ENCODE results near the gene TREX2. TPM values are rescaled to one million over a fixed set of nuclear protein-coding genes. Genes with fewer than 3 reads are reported as not detected.

Gene TREX2
- total RNA-seq, 1 experiment from 2014 or later = 1.1 TPM

GRCh38 chrX:153447581-153447960 lies 1.7 kb upstream of the TREX2 start:
- no peaks in the 10 kb centered on the region for H3K79me1 ChIP-seq (ENCODE audit: insufficient read depth, low read depth, low read length, poor library complexity, severe bottlenecking)
- peaks cover 1% of the 10 kb centered on the region; the same call in 1 of the 2 replicates for H3K27me3 Mint-ChIP-seq (ENCODE audit: low read depth)
- H2AK5ac ChIP-seq (ENCODE audit: insufficient read length, low read length) = no peak overlapping the region
- H2AFZ ChIP-seq (ENCODE audit: low read length) = no peak overlapping the region
- no peak overlapping the region for H4K8ac ChIP-seq (replicated peaks; ENCODE audit: insufficient read length, low read depth, low read length)
- no peak overlapping the region for H3T11ph ChIP-seq (ENCODE audit: low read length)
- H3K23me2 ChIP-seq (ENCODE audit: insufficient read length, low read depth, low read length, poor library complexity, severe bottlenecking) = no peaks in the 10 kb centered on the region
- H2BK5ac ChIP-seq (ENCODE audit: insufficient read length, low read length) = no peak overlapping the region
- no peak overlapping the region for H3K9ac ChIP-seq (ENCODE audit: extremely low read depth, insufficient read length, low read length)
- peaks cover 22% of the 10 kb centered on the region for H3K9me3 ChIP-seq (ENCODE audit: control insufficient read depth, low read depth, low read length)
- peaks cover 52 to 69% of the 10 kb centered on the region in 2 experiments for H3K9me3 Mint-ChIP-seq
- WGBS (ENCODE audit: extremely low coverage, insufficient read length, low lambda C conversion rate) = no CpG with 5 or more reads among the region's 8 CpGs
- H2BK120ac ChIP-seq (ENCODE audit: low read depth, low read length, poor library complexity, severe bottlenecking) = no peak overlapping the region
- H2BK12ac ChIP-seq (ENCODE audit: insufficient read length, low read depth, low read length) = no peak overlapping the region
- no peaks in the 10 kb centered on the region for H4K20me1 ChIP-seq (ENCODE audit: control insufficient read depth, insufficient read depth, insufficient read length)
- H3K36me3 Mint-ChIP-seq (ENCODE audit: insufficient read depth in 1 of 3, low read depth in 3 of 3) = peaks cover 10 to 18% (median 18%) of the 10 kb centered on the region in 3 experiments; a peak in 5 of 7 replicates
- no peak overlapping the region for H3K4me2 ChIP-seq (ENCODE audit: insufficient read depth, insufficient read length, low read length)
- H3K4me3 Mint-ChIP-seq = no peak overlapping the region
- TF ChIP-seq CTCF (conservative IDR thresholded peaks at IDR 0.05) = no peak
- peak overlapping the region in 1 of 3 experiments; percentile 55; a peak in 1 of 7 replicates for H3K27ac Mint-ChIP-seq
- no peaks in the 10 kb centered on the region for H3K4me1 ChIP-seq (ENCODE audit: insufficient read depth, low read length)
- no peak overlapping the region for H2BK20ac ChIP-seq (ENCODE audit: low read depth, low read length, poor library complexity, severe bottlenecking)
- no peaks in the 10 kb centered on the region for H3K27me3 ChIP-seq (ENCODE audit: insufficient read depth, low read length)
- H3K79me2 ChIP-seq (ENCODE audit: insufficient read depth, low read length) = no peaks in the 10 kb centered on the region
- H3K27ac ChIP-seq (ENCODE audit: insufficient read length, low read depth, low read length) = no peak overlapping the region
- H2BK15ac ChIP-seq (ENCODE audit: low read depth, low read length) = no peak overlapping the region
- H3K14ac ChIP-seq (ENCODE audit: insufficient read depth, low read length) = no peak overlapping the region
- no peak overlapping the region for H3K56ac ChIP-seq (ENCODE audit: insufficient read length, low read depth, low read length)
- DNase-seq = no peak
- no peak overlapping the region for H3K18ac ChIP-seq (ENCODE audit: insufficient read length, low read depth, low read length)
- H3K4ac ChIP-seq (ENCODE audit: low read depth, low read length) = no peak overlapping the region
- H3K4me1 Mint-ChIP-seq = no peaks in the 10 kb centered on the region
- H4K91ac ChIP-seq (ENCODE audit: insufficient read length, low read depth, low read length) = no peak overlapping the region
- no peak overlapping the region for H3K23ac ChIP-seq (ENCODE audit: insufficient read length, low read depth, low read length)
- no peak overlapping the region for H4K5ac ChIP-seq (ENCODE audit: insufficient read length, low read depth, low read length)

Measured in H9 (cell line).